Activated CD8-positive, alpha-beta T cell treated with anti-CD3 and anti-CD28 coated beads for 36 hours (primary cell): ENCODE results near the gene SETD2. TPM values are rescaled to one million over a fixed set of nuclear protein-coding genes. Genes with fewer than 3 reads are reported as not detected.

Experiments
- ATAC-seq: fragments of 200-7000 bp; cut with Tn5 transposase; one replicate; pipeline ENCODE4 v1.10.0; 2021; ENCODE audit warnings: mild to moderate bottlenecking, moderate library complexity
- CTCF ChIA-PET: fragments of 350-600 bp; sonication (Branson Sonifier 250); formaldehyde crosslinking; loops from one replicate; lab custom pipeline; 2021; ENCODE audit warnings: antibody characterized with exemption; lab: Charles Lee
- POLR2A ChIA-PET: fragments of 350-600 bp; sonication (Branson Sonifier 250); formaldehyde crosslinking; loops from one replicate; lab custom pipeline; 2021; ENCODE audit warnings: antibody characterized with exemption; lab: Charles Lee
- DNase-seq: peaks from one replicate; pipeline ENCODE4 v3.0.0-alpha.2; 2020
- H3K27ac Mint-ChIP-seq: one replicate; pipeline ENCODE4 v1.8.0; 2021; ENCODE audit warnings: mild to moderate bottlenecking, mixed read lengths
- H3K27me3 Mint-ChIP-seq: one replicate; pipeline ENCODE4 v1.8.0; 2021; ENCODE audit warnings: mixed read lengths
- H3K36me3 Mint-ChIP-seq: one replicate; pipeline ENCODE4 v1.8.0; 2021; ENCODE audit warnings: low read depth, mixed read lengths
- H3K4me1 Mint-ChIP-seq: one replicate; pipeline ENCODE4 v1.8.0; 2021; ENCODE audit warnings: low read depth, mixed read lengths
- H3K4me3 Mint-ChIP-seq: one replicate; pipeline ENCODE4 v1.8.0; 2021; ENCODE audit warnings: mild to moderate bottlenecking, moderate library complexity, mixed read lengths
- H3K9me3 Mint-ChIP-seq: one replicate; pipeline ENCODE4 v1.8.0; 2021; ENCODE audit warnings: mixed read lengths
- CTCF ChIP-seq: fragments of 200-600 bp; IDR thresholded peaks from one replicate; pipeline ENCODE4 v1.8.0; 2022; ENCODE audit warnings: antibody characterized with exemption, mild to moderate bottlenecking
- intact Hi-C: fragments of 100-400 bp; cut with micrococcal nuclease; formaldehyde crosslinking; loops from one replicate; pipeline ENCODE4 v1.10.0; 2022
- total RNA-seq, 2 experiments: library from RNA; stranded (reverse); gene quantifications; one replicate each; pipeline ENCODE4 v1.2.3, GENCODE V29; 2021

Gene SETD2
- total RNA-seq, 2 experiments from 2014 or later, result 34.7 to 36.1 TPM

DNA sequence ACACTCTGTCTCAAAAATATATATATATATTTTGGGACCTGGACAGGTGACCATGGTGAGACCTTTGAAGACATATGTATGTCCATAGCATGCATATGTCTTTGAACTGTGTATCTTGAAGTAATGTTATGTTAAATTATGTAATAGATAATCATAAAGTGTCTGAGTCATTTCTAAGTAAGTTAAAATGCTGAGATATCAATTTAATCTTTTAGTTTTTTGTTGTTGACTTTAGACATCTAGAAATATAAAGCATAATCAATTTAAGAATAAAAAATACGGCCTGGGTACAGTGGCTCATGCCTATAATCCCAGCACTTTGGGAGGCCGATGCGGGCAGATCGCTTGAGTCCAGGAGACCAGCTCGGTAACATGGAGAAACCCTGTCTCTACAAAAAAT, 12.7 kb upstream of the SETD2 start:
- TF ChIP-seq CTCF, result no peak
- H3K27ac Mint-ChIP-seq, result no peak overlapping the region
- ChIA-PET CTCF (no interaction called here), POLR2A (no interaction called here)
- DNase-seq (no peak), ATAC-seq (no peak)
- no peak overlapping the region for H3K4me3 Mint-ChIP-seq
- H3K27me3 Mint-ChIP-seq, result no peaks in the 10 kb centered on the region
- intact Hi-C loops, result no loop called here
- H3K9me3 Mint-ChIP-seq, result no peaks in the 10 kb centered on the region
- H3K36me3 Mint-ChIP-seq, result peaks cover 4% of the 10 kb centered on the region
- peaks cover 4% of the 10 kb centered on the region for H3K4me1 Mint-ChIP-seq

DNA sequence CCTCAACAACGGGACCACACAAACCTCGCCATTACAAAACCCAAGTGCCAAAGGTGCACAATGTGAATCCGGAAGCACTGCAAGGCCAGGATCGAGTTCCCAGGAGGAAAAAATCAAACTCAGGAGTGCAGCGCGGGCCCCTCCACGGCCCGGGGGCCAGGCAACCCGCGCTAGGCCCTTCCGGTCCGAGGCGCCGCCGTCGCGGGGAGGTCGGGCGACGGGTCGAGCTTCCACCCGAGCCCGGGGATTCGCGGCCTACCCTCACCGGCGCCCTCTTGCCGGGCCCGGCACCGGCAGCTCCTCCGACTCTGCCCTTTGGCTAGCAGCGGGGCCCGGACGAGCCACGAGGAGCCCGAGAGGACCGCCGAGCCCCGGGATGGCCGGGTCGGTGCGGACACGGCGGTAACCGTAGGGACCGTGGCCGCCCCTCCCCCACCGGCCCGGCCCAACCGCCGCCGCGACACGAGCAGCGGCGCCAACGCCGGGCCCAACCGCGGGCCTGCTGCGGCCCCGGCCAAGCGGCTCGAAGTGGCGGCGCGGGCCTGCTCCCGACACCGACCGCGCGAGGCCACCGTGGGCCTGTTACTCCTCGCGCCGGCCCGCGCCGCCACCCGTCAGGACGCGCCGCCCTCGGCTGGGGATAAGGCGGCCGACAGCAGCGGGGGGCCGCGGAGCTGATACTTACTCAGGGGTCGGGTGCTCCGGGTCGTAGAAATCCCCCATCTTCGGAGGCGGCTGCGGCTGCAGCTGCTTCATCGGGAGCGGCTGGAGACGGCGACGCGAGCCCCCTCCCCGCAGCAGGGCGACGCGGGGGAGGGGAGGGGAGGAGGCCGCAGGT, 525 bp downstream of the SETD2 start:
- H3K9me3 Mint-ChIP-seq, result no peaks in the 10 kb centered on the region

DNA sequence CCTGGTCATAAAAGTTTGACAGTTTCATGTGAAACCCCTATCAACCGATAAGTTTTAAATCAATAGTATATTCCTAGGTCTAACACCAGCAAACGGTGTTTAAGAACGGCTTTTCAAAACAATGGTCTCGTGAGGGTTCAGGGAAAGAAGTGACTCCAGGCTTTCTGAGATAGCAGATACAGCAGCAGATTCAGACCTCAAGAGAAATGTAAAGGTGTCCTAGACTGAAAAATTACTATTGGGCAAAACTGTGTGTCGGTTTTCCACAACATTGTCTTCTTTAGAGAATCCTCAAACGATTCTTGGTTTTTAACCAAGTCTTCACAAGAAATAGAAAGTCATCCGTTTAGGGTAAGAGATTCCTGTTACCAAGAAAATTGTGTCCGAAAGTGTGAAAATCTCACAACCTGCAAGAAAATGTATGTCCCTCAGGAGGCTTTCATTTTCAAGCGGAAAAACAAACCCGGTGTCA, 1.2 kb downstream of the SETD2 start:
- no peak for ATAC-seq
- H3K36me3 Mint-ChIP-seq, result peaks cover 15% of the 10 kb centered on the region

More for the DNA sequence above, 525 bp downstream of the SETD2 start:
- ATAC-seq, result peak; percentile 27
- ChIA-PET POLR2A (interaction anchor here (0.6 to 3.3 kb wide), 21 partner anchors 8 to 618 kb away, joined by 3 to 16 read pairs (median 3); partner anchors contain the start of genes KIF9, KLHL18 and PTPN23), CTCF (interaction anchor here (1.2 to 2.1 kb wide), 9 partner anchors 11 to 161 kb away, joined by 3 to 6 read pairs (median 5); no protein-coding TSS in a partner anchor)
- peak; percentile 65 for DNase-seq
- intact Hi-C loops, result no loop called here
- H3K36me3 Mint-ChIP-seq, result peaks cover 15% of the 10 kb centered on the region
- TF ChIP-seq CTCF, result no peak
- no peaks in the 10 kb centered on the region for H3K27me3 Mint-ChIP-seq
- peaks cover 43% of the 10 kb centered on the region for H3K4me1 Mint-ChIP-seq
- H3K4me3 Mint-ChIP-seq, result peak overlapping the region; percentile 90
- H3K27ac Mint-ChIP-seq, result peak overlapping the region; percentile 97

DNA sequence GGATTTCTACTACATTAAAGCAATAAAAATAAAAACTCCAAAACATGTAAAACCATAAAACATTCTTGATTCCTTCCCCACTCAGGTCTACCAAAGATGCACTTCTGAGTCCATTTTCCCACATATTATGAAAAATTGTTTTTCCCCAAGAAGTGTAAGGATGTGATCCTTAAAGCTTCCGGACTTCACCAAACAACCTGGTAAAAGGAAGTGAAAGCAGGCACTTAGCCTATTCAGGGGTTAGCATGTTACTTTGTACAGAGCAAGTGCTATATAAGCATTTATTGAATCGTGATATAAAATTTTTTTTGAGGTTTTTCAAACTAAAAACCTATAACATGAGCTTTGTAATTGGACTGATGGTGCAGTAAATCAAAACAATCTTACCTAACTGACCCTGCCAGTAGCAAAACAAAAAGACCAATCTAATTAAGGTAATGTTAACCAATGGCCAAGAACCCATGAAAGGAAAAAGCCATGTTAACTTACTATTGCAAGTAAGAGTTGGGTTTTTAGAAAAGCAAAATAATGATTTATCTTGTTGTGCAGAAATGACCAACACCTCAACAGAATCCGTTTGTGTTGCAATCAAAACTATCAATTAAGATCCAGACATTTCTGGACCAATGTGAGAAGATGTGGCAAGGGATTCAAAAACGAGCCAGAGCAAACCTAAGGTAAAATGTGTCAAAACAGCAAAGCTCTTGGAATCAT, 1.8 kb downstream of the SETD2 start:
- no peak for TF ChIP-seq CTCF
- H3K9me3 Mint-ChIP-seq, result no peaks in the 10 kb centered on the region
- H3K4me3 Mint-ChIP-seq, result peak overlapping the region; percentile 90
- CTCF ChIA-PET, result interaction anchor here (2.1 kb wide), 1 partner anchor 32 kb away, joined by 5 read pairs; no protein-coding TSS in a partner anchor
- H3K27ac Mint-ChIP-seq, result peak overlapping the region; percentile 97
- H3K4me1 Mint-ChIP-seq, result peaks cover 52% of the 10 kb centered on the region
- no peaks in the 10 kb centered on the region for H3K27me3 Mint-ChIP-seq
- POLR2A ChIA-PET, result interaction anchor here (3.3 kb wide), 1 partner anchor 16 kb away, joined by 16 read pairs; no protein-coding TSS in a partner anchor
- ATAC-seq (no peak), DNase-seq (no peak)
- peaks cover 15% of the 10 kb centered on the region for H3K36me3 Mint-ChIP-seq
- intact Hi-C loops, result no loop called here

More for the DNA sequence above, 1.2 kb downstream of the SETD2 start:
- H3K4me1 Mint-ChIP-seq, result peaks cover 49% of the 10 kb centered on the region
- DNase-seq, result no peak
- peak overlapping the region; percentile 97 for H3K27ac Mint-ChIP-seq
- intact Hi-C loops, result no loop called here
- POLR2A ChIA-PET, result interaction anchor here (1.0 to 3.3 kb wide), 10 partner anchors 9 to 229 kb away, joined by 3 to 16 read pairs (median 4); partner anchors contain the start of genes KIF9, KLHL18 and PTPN23
- peak overlapping the region; percentile 90 for H3K4me3 Mint-ChIP-seq
- H3K9me3 Mint-ChIP-seq, result no peaks in the 10 kb centered on the region
- TF ChIP-seq CTCF, result no peak
- CTCF ChIA-PET, result interaction anchor here (2.1 kb wide), 1 partner anchor 32 kb away, joined by 5 read pairs; no protein-coding TSS in a partner anchor
- no peaks in the 10 kb centered on the region for H3K27me3 Mint-ChIP-seq
